Activated naive CD8-positive, alpha-beta T cell treated with anti-CD3 and anti-CD28 coated beads, Interleukin-2, amount 10 ng/mL, durations not matched to agents 7 days and 5 days (primary cell): ENCODE data around the gene UTRN. TPM values are rescaled to one million over a fixed set of nuclear protein-coding genes. Genes with fewer than 3 reads are reported as not detected.
A peak's percentile ranks its signal among the peaks of the same experiment; 100 is the strongest.

Source experiments
- ATAC-seq: fragments of 150-1000 bp; cut with Tn5 transposase; one replicate; pipeline ENCODE4 v1.10.0; 2021; ENCODE audit warnings: low read depth, moderate library complexity
- POLR2A ChIA-PET: fragments of 350-600 bp; sonication (Branson Sonifier 250); formaldehyde crosslinking; loops from one replicate; lab custom pipeline; 2021; ENCODE audit warnings: antibody characterized with exemption; lab: Charles Lee
- DNase-seq: peaks from one replicate; pipeline ENCODE4 v3.0.0; 2021
- H3K27ac Mint-ChIP-seq: one replicate; pipeline ENCODE4 v1.8.0; 2022; ENCODE audit warnings: mild to moderate bottlenecking, mixed read lengths
- H3K27me3 Mint-ChIP-seq: one replicate; pipeline ENCODE4 v1.8.0; 2022; ENCODE audit warnings: mild to moderate bottlenecking, moderate library complexity, mixed read lengths
- H3K36me3 Mint-ChIP-seq: one replicate; pipeline ENCODE4 v1.8.0; 2021; ENCODE audit warnings: mild to moderate bottlenecking, mixed read lengths
- H3K4me1 Mint-ChIP-seq: one replicate; pipeline ENCODE4 v1.8.0; 2021; ENCODE audit warnings: mixed read lengths
- H3K4me3 Mint-ChIP-seq: one replicate; pipeline ENCODE4 v1.8.0; 2022; ENCODE audit warnings: mild to moderate bottlenecking, moderate library complexity, mixed read lengths
- H3K9me3 Mint-ChIP-seq: one replicate; pipeline ENCODE4 v1.8.0; 2021; ENCODE audit warnings: mixed read lengths
- total RNA-seq, 2 experiments: library from RNA; stranded (reverse); gene quantifications; one replicate each; pipeline ENCODE4 v1.2.3, GENCODE V29; 2021

Gene UTRN
- total RNA-seq, 2 experiments from 2014 or later: 179 to 199 TPM

GRCh38 chr6:144289006-144289405 lies 3.9 kb downstream of the UTRN start:
- Mint-ChIP-seq H3K4me3 (no peak overlapping the region), H3K36me3 (peaks cover 23% of the 10 kb centered on the region), H3K9me3 (no peaks in the 10 kb centered on the region), H3K27me3 (peaks cover 3% of the 10 kb centered on the region), H3K4me1 (peaks cover 24% of the 10 kb centered on the region), H3K27ac (no peak overlapping the region)
- ATAC-seq (no peak), DNase-seq (no peak)
- POLR2A ChIA-PET: interaction anchor here (0.6 kb wide), 1 partner anchor 62 kb away, joined by 3 read pairs; no protein-coding TSS in a partner anchor

DNA sequence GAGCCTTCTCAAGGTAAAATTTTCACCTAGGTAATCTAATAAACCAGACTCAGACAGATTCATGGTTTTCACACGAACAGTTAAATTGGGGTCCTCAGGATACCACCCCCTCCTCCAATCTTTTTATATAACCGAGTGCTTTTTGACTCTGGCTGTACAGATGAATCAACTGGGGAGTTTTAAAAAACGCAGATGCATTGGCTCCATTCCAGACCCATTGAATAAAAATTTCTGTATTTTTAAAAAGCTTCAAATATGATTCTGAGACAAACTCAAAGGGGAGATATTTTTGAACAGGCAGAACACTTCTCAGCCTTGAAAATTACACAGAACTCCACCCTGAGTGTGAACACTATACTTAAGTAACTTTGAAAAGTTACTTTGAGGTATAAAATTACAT lies 7.2 kb downstream of the UTRN start:
- H3K9me3 Mint-ChIP-seq: peaks cover 15% of the 10 kb centered on the region
- POLR2A ChIA-PET: no interaction called here
- peaks cover 47% of the 10 kb centered on the region for H3K36me3 Mint-ChIP-seq
- no peak overlapping the region for H3K27ac Mint-ChIP-seq
- no peak overlapping the region for H3K4me3 Mint-ChIP-seq
- no peaks in the 10 kb centered on the region for H3K27me3 Mint-ChIP-seq
- no peak for ATAC-seq
- peaks cover 17% of the 10 kb centered on the region for H3K4me1 Mint-ChIP-seq
- no peak for DNase-seq

- POLR2A ChIA-PET: interaction anchor here (1.2 kb wide), 1 partner anchor 12 kb away, joined by 3 read pairs; no protein-coding TSS in a partner anchor
- H3K4me3 Mint-ChIP-seq: no peak overlapping the region
- H3K4me1 Mint-ChIP-seq: peaks cover 14% of the 10 kb centered on the region
- ATAC-seq: no peak
- no peak overlapping the region for H3K27ac Mint-ChIP-seq
- H3K27me3 Mint-ChIP-seq: no peaks in the 10 kb centered on the region
- H3K36me3 Mint-ChIP-seq: peaks cover 59% of the 10 kb centered on the region
- no peak for DNase-seq
- peaks cover 24% of the 10 kb centered on the region for H3K9me3 Mint-ChIP-seq
Measured at GRCh38 chr6:144294016-144294415, 8.9 kb downstream of the UTRN start.

- no peak for ATAC-seq
- H3K9me3 Mint-ChIP-seq: peaks cover 26% of the 10 kb centered on the region
- no peak overlapping the region for H3K4me3 Mint-ChIP-seq
- H3K27me3 Mint-ChIP-seq: no peaks in the 10 kb centered on the region
- H3K27ac Mint-ChIP-seq: no peak overlapping the region
- no peak for DNase-seq
- POLR2A ChIA-PET: no interaction called here
- peaks cover 63% of the 10 kb centered on the region for H3K36me3 Mint-ChIP-seq
- peaks cover 13% of the 10 kb centered on the region for H3K4me1 Mint-ChIP-seq
Measured at GRCh38 chr6:144295211-144295610, 10.1 kb downstream of the UTRN start.

DNA sequence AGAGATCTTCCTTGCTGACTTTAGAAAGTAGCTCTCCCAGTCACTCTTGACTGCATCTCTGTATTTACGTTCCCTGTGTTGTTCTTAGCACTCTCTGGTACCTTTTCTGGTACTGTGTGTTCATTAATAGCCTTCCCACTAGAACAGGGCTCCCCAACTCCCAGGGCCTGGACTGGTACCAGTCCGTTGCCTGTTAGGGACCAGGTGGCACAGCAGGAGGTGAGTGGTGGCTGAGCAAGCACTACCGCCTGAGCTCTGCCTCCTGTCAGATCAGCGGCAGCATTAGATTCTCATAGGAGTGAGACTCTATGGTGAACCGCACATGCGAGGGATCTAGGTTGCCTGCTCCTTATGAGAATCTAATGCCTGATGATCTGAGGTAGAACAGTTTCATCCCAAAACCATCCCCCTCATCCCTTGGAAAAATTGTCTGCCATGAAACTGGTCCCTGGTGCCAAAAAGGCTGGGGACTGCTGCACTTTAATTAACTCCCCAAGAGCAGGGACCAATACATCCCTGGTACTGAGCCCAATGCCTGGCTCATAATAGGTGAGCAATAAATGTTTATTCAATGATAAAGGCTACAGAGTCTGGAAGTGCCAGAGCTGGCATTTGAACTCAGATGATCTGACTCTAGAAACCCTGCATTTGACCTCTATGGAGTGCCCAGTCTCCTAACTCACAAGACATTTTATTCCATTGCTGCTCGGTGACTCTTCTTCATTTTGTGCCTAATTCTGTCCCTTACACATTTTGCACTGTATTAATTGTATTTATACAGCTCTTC lies 11.0 kb downstream of the UTRN start:
- peaks cover 61% of the 10 kb centered on the region for H3K36me3 Mint-ChIP-seq
- DNase-seq (no peak), ATAC-seq (no peak)
- POLR2A ChIA-PET: no interaction called here
- H3K27me3 Mint-ChIP-seq: no peaks in the 10 kb centered on the region
- H3K4me3 Mint-ChIP-seq: no peak overlapping the region
- H3K27ac Mint-ChIP-seq: no peak overlapping the region
- H3K4me1 Mint-ChIP-seq: peaks cover 7% of the 10 kb centered on the region
- peaks cover 26% of the 10 kb centered on the region for H3K9me3 Mint-ChIP-seq

DNA sequence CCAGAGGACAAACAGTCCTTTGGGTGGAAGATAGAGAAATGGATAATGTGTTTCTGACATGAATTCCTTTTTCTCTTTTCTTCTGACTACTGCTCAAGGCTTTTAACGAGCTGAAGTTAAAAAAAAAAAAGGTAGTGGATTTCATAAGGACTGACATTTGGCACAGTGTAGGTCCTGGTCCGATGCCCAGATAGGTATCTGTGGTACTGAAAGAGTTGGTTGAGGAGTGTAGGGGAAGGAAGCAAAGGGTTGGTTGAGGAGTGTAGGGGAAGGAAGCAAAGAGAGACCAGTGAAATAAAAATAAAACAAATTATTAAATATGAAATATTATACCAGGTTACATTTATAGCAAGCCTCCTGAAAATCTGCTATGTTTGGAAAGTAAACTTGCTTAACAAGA lies 11.8 kb downstream of the UTRN start:
- H3K4me3 Mint-ChIP-seq: no peak overlapping the region
- H3K27me3 Mint-ChIP-seq: no peaks in the 10 kb centered on the region
- peaks cover 7% of the 10 kb centered on the region for H3K4me1 Mint-ChIP-seq
- peaks cover 58% of the 10 kb centered on the region for H3K36me3 Mint-ChIP-seq
- DNase-seq (no peak), ATAC-seq (no peak)
- no peak overlapping the region for H3K27ac Mint-ChIP-seq
- POLR2A ChIA-PET: no interaction called here
- H3K9me3 Mint-ChIP-seq: peaks cover 28% of the 10 kb centered on the region

DNA sequence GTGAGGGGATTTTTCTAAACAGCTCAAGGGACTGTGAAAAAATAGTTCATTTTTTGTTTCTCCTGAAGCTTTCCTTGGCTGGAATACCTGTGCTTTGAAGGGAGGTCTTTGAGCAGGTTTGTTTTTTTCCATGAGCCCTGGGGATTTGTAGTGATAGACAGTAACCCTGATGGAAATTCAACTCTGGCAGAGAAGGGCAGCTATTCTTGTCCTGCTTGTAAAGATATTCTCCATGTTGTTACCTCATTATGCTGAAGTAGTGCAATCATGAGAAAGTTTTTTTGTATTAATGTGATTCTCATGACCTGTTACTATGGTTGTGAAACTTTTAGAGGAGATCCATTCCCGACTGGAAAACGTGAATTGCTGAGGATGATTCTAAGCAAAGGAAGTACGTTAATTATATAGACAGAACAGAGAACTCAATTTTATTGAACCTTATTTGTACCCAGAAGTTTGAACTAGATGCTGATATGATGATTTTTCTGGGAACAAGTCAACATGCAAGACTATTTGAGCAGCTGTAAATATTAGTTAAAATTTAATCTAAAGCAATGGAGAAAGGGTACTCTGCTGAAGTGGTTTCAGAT lies 12.5 kb downstream of the UTRN start:
- Mint-ChIP-seq H3K4me1 (peaks cover 12% of the 10 kb centered on the region), H3K27me3 (no peaks in the 10 kb centered on the region), H3K4me3 (no peak overlapping the region), H3K9me3 (peaks cover 28% of the 10 kb centered on the region), H3K27ac (no peak overlapping the region), H3K36me3 (peaks cover 57% of the 10 kb centered on the region)
- no peak for DNase-seq
- POLR2A ChIA-PET: no interaction called here
- no peak for ATAC-seq

GRCh38 chr6:144298194-144298593 lies 13.1 kb downstream of the UTRN start:
- POLR2A ChIA-PET: no interaction called here
- Mint-ChIP-seq H3K9me3 (peaks cover 28% of the 10 kb centered on the region), H3K4me3 (no peak overlapping the region), H3K27ac (no peak overlapping the region), H3K36me3 (peaks cover 58% of the 10 kb centered on the region), H3K4me1 (peaks cover 17% of the 10 kb centered on the region), H3K27me3 (no peaks in the 10 kb centered on the region)
- ATAC-seq (no peak), DNase-seq (no peak)

DNA sequence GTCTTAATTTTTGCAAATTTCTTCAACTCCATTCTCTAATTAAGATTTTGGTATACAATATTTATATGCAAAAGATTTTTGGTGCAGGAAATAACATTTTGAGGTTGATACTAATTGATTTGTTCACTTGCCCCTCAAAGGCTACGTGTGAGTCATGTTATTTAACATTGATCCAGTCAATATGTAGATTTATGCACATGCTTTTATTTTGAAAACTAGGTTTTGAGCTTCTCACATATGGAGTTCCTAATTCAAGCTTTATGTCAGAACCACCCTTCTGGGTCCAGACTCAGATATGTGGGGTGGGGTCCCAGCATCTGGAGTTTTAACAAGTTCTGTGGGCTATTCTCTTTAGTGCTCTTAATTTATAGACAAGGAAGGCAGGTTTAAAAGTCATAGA lies 13.8 kb downstream of the UTRN start:
- Mint-ChIP-seq H3K4me3 (no peak overlapping the region), H3K36me3 (peaks cover 56% of the 10 kb centered on the region), H3K27ac (no peak overlapping the region), H3K27me3 (no peaks in the 10 kb centered on the region), H3K9me3 (peaks cover 28% of the 10 kb centered on the region), H3K4me1 (peaks cover 24% of the 10 kb centered on the region)
- POLR2A ChIA-PET: no interaction called here
- ATAC-seq (no peak), DNase-seq (no peak)

- peak overlapping the region; percentile 11 for H3K27ac Mint-ChIP-seq
- peak overlapping the region; percentile 4 for H3K4me3 Mint-ChIP-seq
- no peak for DNase-seq
- H3K9me3 Mint-ChIP-seq: peaks cover 9% of the 10 kb centered on the region
- peaks cover 37% of the 10 kb centered on the region for H3K4me1 Mint-ChIP-seq
- H3K27me3 Mint-ChIP-seq: no peaks in the 10 kb centered on the region
- ATAC-seq: peak; percentile 34
- POLR2A ChIA-PET: no interaction called here
- peaks cover 30% of the 10 kb centered on the region for H3K36me3 Mint-ChIP-seq
Measured at GRCh38 chr6:144302701-144303372, 17.7 kb downstream of the UTRN start.

- Mint-ChIP-seq H3K27me3 (no peaks in the 10 kb centered on the region), H3K27ac (peak overlapping the region; percentile 49), H3K4me3 (no peak overlapping the region), H3K9me3 (peaks cover 3% of the 10 kb centered on the region), H3K4me1 (peaks cover 41% of the 10 kb centered on the region), H3K36me3 (peaks cover 30% of the 10 kb centered on the region)
- POLR2A ChIA-PET: interaction anchor here (2.4 kb wide), 1 partner anchor 18 kb away, joined by 9 read pairs; the partner anchor contains the start of gene UTRN
- ATAC-seq (no peak), DNase-seq (no peak)
Measured at GRCh38 chr6:144304223-144304848, 19.2 kb downstream of the UTRN start.

DNA sequence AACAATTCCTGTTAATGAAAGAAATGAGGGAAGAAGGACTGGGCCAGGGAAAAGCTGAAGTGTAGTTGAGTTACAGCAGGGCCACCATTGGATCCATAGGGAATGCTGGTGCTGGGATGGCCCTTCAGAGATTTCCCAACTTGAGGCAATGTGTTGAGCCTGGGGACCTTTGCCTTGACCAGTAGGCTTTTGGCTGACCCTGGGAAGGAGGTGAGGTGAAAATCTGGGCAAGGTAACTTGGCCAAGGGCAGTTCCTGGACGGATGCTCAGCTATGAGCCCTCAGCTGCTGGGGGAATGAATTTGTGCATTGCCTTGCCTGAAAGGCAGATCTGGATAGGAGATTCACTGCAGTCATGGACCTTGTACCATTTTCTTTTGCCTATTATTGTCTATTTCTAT lies 20.4 kb downstream of the UTRN start:
- ATAC-seq: no peak
- no peaks in the 10 kb centered on the region for H3K27me3 Mint-ChIP-seq
- peaks cover 3% of the 10 kb centered on the region for H3K9me3 Mint-ChIP-seq
- H3K4me3 Mint-ChIP-seq: peak overlapping the region; percentile 83
- peak overlapping the region; percentile 91 for H3K27ac Mint-ChIP-seq
- peaks cover 45% of the 10 kb centered on the region for H3K4me1 Mint-ChIP-seq
- DNase-seq: no peak
- POLR2A ChIA-PET: interaction anchor here (0.7 to 2.4 kb wide), 5 partner anchors 12 to 46 kb away, joined by 3 to 9 read pairs (median 3); partner anchors contain the start of gene UTRN
- peaks cover 29% of the 10 kb centered on the region for H3K36me3 Mint-ChIP-seq

DNA sequence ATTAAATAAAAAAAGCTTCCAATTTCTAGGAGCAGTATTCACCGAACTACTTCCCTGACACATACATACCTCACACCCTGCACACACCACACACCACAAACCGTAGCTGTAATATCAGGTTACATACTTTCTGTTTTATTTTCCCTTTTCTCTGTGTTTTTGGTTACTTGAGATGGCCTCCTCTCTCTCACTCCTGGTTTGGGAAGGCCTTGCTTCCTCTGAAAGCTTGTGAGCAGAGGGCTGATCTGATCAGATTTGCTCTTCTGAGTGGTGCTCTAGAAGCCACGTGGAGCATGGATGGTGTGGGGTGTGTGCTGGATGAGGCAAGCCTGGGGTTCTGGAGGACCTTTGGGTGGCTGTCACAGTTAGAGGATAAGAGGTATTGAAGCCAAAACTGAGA lies 20.9 kb downstream of the UTRN start:
- Mint-ChIP-seq H3K27me3 (no peaks in the 10 kb centered on the region), H3K9me3 (peaks cover 3% of the 10 kb centered on the region), H3K36me3 (peaks cover 29% of the 10 kb centered on the region), H3K4me1 (peaks cover 49% of the 10 kb centered on the region), H3K4me3 (peak overlapping the region; percentile 83), H3K27ac (peak overlapping the region; percentile 91)
- ATAC-seq (peak; percentile 75), DNase-seq (peak; percentile 39)
- POLR2A ChIA-PET: interaction anchor here (0.7 to 2.4 kb wide), 5 partner anchors 12 to 46 kb away, joined by 3 to 9 read pairs (median 3); partner anchors contain the start of gene UTRN
